GM13976 (cell line): ENCODE data around the gene HPSE2.

Source experiments
- DNase-seq: peaks from one replicate; pipeline ENCODE4 v3.0.0; 2012; ENCODE audit warnings: low spot score
- in situ Hi-C: fragments of 300-500 bp; cut with MboI; formaldehyde crosslinking; loops from one replicate; pipeline ENCODE4 v1.12.0; 2022; ENCODE audit warnings: low sequenced_read_pairs, mixed read lengths, inconsistent platforms; ENCODE audit not compliant: unreplicated experiment
- TF ChIP-seq, protein P1 (sequence below): IDR thresholded peaks from 2 replicates; pipeline ENCODE4 v1.5.1; 2012; ENCODE audit warnings: borderline replicate concordance, mild to moderate bottlenecking; ENCODE audit not compliant: insufficient read depth; ENCODE audit errors: extremely low read depth, missing control alignments, control extremely low read depth

Gene HPSE2

DNA sequence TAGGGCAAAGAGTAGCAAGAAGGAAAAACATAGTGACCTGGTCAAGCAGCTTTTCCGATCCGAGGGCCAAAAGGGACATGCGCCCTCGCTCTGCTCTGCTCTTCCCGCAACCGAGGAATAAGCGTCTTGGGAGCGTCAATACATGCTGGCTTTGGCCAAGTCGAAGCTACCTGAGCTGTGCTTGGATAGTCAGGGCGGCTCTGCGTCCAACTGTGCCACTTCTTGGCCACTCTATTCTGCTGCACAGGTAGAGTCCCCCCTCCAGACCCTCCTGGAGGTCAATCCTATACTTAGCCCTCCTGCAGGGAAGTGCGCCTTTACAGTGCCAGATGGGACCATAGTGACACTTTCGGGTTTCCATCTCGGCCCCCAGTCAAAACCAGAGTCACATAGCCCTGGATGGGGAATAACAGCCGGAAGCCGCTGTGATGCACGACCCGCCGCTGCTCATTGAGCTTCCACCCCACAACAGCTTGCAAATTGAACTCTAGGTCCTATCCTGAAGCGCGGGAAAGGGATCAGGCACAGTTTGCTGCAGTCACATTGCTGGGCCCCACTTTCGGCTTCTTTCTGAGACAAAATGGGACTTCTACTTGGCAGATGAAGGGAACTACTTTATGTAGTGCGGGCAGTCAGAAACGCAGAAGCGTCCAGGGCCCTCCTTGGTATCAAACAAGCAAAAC is 1.1 kb upstream of the HPSE2 start:
- TF ChIP-seq, protein P1, sequence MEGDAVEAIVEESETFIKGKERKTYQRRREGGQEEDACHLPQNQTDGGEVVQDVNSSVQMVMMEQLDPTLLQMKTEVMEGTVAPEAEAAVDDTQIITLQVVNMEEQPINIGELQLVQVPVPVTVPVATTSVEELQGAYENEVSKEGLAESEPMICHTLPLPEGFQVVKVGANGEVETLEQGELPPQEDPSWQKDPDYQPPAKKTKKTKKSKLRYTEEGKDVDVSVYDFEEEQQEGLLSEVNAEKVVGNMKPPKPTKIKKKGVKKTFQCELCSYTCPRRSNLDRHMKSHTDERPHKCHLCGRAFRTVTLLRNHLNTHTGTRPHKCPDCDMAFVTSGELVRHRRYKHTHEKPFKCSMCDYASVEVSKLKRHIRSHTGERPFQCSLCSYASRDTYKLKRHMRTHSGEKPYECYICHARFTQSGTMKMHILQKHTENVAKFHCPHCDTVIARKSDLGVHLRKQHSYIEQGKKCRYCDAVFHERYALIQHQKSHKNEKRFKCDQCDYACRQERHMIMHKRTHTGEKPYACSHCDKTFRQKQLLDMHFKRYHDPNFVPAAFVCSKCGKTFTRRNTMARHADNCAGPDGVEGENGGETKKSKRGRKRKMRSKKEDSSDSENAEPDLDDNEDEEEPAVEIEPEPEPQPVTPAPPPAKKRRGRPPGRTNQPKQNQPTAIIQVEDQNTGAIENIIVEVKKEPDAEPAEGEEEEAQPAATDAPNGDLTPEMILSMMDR = no peak
- no peak for DNase-seq
- in situ Hi-C loops = loop anchor here (25.0 kb wide), 1 partner anchor 774 kb away; no protein-coding TSS in a partner anchor

DNA sequence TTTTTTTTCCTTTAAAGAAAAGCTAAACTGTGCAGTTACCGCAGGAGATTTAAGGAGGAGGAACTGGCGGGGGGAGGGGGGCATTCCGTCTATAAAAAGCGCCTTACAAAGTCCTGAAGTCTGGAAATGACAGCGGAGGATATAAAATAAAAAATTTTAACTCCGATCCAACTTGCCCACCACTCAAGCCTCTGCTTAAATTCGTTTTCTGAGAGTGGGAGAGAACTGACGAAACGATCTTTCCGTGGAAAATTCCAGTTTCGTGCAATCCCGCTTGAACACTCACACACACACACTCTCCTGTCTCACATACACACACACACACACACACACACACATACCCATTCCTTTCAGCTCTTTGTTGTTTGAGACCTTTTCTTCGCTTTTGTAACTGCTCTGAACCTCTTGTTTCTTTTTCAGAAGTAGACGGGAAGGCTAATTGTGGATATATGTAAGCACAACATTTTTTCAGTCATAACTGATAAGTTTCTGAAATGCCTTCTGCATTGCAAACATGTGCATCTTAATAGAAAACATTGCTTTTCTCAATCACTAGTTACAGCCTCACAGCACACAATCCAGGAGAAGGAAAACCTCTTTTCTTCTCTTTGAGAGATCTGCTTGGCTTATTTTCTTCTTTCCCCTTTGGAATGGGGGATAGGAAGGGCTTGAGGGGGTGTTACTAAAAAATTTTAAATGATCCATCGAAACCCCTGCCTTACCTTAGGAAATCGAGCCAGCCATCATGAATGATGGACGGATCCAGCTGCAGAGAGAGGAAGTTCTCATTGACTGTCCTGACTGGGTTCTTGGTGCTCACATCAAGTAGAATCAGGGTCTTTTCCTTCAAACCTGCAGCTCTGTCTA is 628 bp downstream of the HPSE2 start:
- in situ Hi-C loops = loop anchor here (25.0 kb wide), 1 partner anchor 773 kb away; no protein-coding TSS in a partner anchor
- no peak for DNase-seq
- TF ChIP-seq, protein P1 = no peak

DNA sequence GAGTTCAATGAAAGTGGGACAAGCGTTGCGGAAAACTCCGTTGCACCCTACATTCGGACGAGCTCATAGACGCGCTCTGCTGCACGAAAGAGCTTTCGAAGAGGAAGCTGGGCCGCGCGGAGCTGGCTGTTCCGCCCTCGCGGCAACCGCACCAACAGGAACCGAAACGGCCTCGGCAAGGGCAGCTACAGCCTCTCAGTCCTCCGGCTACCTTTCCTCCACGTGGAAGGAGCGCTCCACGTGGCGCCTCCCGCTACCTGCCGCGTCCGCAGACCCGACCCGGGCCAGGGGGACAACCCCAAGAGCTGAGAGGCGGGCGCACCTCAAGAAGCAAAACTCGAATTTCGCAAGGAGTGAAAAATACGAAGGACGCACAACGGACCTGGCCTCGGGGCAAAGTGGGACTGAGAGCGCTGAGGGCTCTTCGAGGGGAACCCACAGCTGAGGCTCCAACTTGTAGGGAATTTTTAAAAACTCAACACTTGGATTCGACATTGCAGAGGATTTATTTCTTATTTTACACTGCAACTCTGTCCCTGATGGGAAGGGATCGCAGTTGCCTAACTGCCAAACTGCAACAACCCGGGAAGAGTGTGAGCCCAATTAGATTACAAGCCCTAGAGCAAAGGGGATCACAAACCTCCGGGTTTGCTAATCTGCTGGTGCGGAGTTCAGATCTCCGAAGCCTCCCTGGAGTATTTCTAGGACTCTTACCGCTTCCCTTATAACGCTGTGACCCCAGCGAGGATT is 1.4 kb downstream of the HPSE2 start:
- TF ChIP-seq, protein P1 = peak; percentile 16
- peak; percentile 90 for DNase-seq
- in situ Hi-C loops = loop anchor here (25.0 kb wide), 1 partner anchor 772 kb away; no protein-coding TSS in a partner anchor

DNA sequence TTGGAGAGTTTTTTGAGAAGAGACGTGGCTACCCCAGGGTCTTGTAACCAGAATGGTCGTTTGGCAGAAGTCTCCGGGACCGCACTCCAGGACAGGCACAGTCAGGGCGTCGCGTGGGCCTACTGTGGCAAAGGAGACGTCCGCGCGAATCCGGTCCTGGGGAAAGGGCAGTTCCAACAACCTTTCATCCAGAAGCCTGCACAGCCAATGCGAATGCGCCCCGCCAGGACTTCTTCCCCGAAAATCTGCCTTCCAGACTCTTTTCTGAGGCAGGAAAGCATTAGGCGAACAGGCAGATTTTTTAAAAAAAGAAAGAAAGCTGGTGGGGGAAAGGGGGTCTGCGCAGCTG is 2.0 kb downstream of the HPSE2 start:
- TF ChIP-seq, protein P1 = no peak
- no peak for DNase-seq
- in situ Hi-C loops = loop anchor here (25.0 kb wide), 1 partner anchor 771 kb away; no protein-coding TSS in a partner anchor

DNA sequence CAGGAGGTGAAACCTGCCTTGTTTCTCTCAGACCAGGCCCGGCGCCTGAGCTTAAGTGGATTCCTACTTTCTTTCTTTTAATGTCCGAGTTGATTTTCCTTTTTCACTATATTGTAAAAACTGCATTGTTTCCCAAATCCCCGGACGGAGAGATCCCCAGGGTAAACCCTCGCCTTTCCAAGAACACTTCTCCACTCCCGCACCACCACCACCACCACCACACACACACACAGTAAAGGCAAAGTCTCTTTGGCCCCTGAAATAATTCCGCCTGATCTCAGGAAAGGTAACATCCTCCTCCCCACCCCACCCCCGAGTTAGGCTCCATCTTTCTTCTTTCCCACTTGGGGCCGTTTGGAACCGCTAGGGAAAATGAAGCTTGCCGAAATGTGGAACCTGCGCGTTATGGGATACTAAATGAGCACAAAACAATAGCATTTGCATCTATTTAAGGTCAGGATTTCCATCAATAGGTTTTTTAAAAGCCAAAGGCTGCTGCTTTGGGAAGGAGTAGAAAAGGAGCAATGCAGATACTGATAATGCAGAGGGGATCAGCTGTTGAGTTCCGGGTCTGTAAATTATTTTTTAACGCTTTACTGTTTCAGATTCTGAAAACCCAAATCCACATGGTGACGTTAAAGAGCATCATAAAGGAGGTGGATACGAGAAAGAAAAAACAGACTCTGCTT is 2.5 kb downstream of the HPSE2 start:
- TF ChIP-seq, protein P1 = no peak
- in situ Hi-C loops = loop anchor here (25.0 kb wide), 1 partner anchor 771 kb away; no protein-coding TSS in a partner anchor
- DNase-seq = no peak
